NCI-H345 treated with DMSO at 0.1 percent for 48 hours (cell line): ENCODE measurements around the gene KRT15.

Experiments used
- DNase-seq: peaks from one replicate; lab custom pipeline; 2025; ENCODE audit not compliant: unreplicated experiment; lab: John Stamatoyannopoulos, UW

Gene KRT15

GRCh38 chr17:41484920-41485904 is 33.5 kb downstream of the KRT15 start:
- no peak for DNase-seq

DNA sequence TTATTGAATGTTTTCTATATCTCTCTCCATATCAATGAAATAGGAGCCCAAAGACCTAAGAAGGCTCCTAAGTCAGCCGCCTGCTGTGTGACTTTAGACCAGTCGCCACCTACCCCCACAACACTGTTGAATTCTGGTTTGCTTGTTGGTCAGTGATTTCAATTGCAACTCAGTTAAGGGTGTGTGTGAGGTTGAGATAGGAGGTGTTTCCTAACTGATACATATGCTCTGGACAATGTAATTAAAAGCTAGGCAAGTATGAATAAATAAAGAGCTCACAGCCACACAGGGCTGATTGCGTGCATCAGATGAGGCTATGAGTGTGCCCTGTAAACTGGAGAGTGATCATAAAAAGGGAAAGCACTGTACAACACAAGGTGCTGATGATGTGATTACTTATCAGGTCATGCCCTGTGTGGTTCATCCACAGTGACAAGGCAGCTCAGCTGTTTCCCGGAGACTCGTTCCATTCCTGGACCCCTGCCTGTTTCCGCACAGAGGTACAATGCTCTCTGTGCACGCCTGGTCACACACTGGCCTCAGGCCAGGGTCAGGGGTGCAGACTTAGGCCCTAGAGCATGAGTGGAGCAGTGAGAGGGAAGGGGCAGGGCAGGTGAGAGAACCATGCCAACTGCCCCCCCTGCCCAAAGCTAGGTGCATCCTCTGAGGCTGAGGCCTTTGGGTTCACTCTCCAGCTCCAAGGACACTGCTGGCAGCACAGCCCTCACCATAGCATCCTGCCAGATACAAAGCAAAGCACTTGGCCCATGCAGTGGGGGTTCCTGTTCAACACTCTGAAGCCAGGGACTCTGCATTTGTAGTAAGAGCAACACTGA is 34.5 kb downstream of the KRT15 start:
- no peak for DNase-seq

GRCh38 chr17:41483531-41483930 is 35.2 kb downstream of the KRT15 start:
- DNase-seq: no peak

GRCh38 chr17:41481036-41481435 is 37.7 kb downstream of the KRT15 start, which contains the start of gene KRT35:
Gene KRT35, minus strand, starts transcription at chr17:41481151. Its CDS starts 54 bp downstream, at chr17:41481097.
- no peak for DNase-seq

DNA sequence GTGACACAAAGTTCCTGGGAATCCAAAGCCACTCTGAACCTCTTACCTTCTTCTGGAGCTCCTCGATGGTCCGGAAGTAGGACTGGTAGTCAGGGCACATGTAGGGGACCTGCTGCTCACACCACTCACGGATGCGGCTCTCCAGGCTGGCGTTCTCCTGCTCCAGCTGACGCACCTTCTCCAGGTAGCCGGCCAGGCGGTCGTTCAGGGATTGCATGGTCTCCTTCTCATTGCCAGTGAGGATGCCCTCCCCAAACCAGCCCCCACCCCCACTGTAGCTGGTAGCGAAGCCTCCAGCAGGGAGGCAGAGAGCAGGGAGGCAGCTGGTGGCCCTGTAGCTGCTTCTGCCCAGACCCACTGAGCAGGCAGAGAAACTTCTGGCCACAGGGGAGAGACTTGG is 38.1 kb downstream of the KRT15 start:
- DNase-seq: no peak

GRCh38 chr17:41480136-41480535 is 38.6 kb downstream of the KRT15 start:
- no peak for DNase-seq

GRCh38 chr17:41478237-41478636 is 40.5 kb downstream of the KRT15 start:
- DNase-seq: no peak

GRCh38 chr17:41476866-41477815 is 41.5 kb downstream of the KRT15 start:
- no peak for DNase-seq

- no peak for DNase-seq
Measured at GRCh38 chr17:41475421-41475820, 43.3 kb downstream of the KRT15 start.

DNA sequence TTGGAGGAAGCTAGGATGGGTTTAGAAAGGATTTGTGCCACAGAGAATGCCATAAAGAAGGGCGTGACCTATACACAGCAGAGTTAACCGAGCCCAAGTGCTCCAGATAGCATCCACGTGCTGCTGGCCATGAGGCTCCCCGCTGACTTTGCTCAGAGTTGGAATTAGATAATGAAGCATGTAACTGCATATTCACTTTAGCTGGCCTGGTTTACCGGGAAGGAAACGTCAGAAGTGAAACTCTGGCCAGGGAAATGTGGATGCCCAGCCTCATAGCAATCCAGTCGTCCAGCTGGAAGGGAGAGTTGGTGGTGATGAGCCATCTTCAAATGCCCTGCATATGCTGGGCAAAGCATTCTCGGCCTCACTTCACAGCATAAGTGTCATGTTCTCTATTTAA is 43.8 kb downstream of the KRT15 start:
- no peak for DNase-seq

GRCh38 chr17:41468346-41468745 is 50.3 kb downstream of the KRT15 start:
- no peak for DNase-seq

GRCh38 chr17:41467561-41467960 is 51.1 kb downstream of the KRT15 start:
- DNase-seq: no peak

GRCh38 chr17:41466988-41467387 is 51.7 kb downstream of the KRT15 start, which contains the start of gene KRT32:
Gene KRT32, minus strand, starts transcription at chr17:41467386. Its CDS starts 61 bp downstream, at chr17:41467325.
- DNase-seq: no peak

- no peak for DNase-seq
Measured at GRCh38 chr17:41464682-41465081, 54.0 kb downstream of the KRT15 start.

DNA sequence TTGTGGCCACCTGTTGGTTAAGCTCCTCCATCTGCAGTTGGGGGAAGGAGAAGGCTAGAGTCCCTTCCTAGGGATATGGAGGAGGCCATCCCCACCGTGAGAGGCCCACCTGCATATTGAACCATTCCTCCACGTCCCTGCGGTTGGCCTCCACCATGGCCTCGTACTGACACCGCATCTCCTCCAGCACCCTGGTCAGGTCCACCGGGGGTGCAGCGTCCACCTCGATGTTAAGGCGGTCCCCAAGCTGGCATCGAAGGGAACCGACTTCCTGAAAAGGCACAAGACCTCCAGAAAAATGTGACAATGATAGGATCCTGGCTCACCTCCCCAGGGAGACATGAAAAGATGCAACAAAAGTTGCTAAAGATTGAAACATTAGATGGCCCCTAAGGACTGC is 54.5 kb downstream of the KRT15 start:
- no peak for DNase-seq

- no peak for DNase-seq
Measured at GRCh38 chr17:41463746-41464145, 54.9 kb downstream of the KRT15 start.
